OCI-LY1 (cell line): ENCODE data around the gene GOLPH3.

Source experiments
- EZH2 ChIP-seq: fragments of 200-600 bp; sonication (generic), shearing (Covaris generic); IDR thresholded peaks from 2 replicates; pipeline ENCODE4 v1.8.0; 2017; ENCODE audit warnings: borderline replicate concordance, mixed run types, mild to moderate bottlenecking, antibody characterized with exemption, low read length, moderate library complexity, mixed read lengths
- TF ChIP-seq, protein P1 (sequence below): fragments of 200-600 bp; sonication (generic), shearing (Covaris generic); IDR thresholded peaks from 2 replicates; pipeline ENCODE4 v1.5.1; 2017; ENCODE audit warnings: mild to moderate bottlenecking, antibody characterized with exemption, low read length, moderate library complexity, mixed read lengths

GRCh38 chr5:32147959-32148358, 26.2 kb downstream of the GOLPH3 start:
- TF ChIP-seq EZH2: no peak
- TF ChIP-seq, protein P1, sequence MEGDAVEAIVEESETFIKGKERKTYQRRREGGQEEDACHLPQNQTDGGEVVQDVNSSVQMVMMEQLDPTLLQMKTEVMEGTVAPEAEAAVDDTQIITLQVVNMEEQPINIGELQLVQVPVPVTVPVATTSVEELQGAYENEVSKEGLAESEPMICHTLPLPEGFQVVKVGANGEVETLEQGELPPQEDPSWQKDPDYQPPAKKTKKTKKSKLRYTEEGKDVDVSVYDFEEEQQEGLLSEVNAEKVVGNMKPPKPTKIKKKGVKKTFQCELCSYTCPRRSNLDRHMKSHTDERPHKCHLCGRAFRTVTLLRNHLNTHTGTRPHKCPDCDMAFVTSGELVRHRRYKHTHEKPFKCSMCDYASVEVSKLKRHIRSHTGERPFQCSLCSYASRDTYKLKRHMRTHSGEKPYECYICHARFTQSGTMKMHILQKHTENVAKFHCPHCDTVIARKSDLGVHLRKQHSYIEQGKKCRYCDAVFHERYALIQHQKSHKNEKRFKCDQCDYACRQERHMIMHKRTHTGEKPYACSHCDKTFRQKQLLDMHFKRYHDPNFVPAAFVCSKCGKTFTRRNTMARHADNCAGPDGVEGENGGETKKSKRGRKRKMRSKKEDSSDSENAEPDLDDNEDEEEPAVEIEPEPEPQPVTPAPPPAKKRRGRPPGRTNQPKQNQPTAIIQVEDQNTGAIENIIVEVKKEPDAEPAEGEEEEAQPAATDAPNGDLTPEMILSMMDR: no peak
